NCI-H1092 treated with DMSO at 0.1 percent for 48 hours (cell line): ENCODE results near the gene GCLC.

Experiments used
- DNase-seq: peaks from one replicate; lab custom pipeline; 2025; lab: John Stamatoyannopoulos, UW

GCLC gene

GRCh38 chr6:53447865-53448264 lies 97.0 kb downstream of the GCLC start:
- no peak for DNase-seq
